ENCODE data around the gene COL23A1. TPM values are rescaled to one million over a fixed set of nuclear protein-coding genes. Genes with fewer than 3 reads are reported as not detected.

Gene COL23A1
- total and polyA plus RNA-seq, 2 of the 13 experiments (the other 11 are each of a cell fraction or from before 2014, with no cell fraction given), result not detected

DNA sequence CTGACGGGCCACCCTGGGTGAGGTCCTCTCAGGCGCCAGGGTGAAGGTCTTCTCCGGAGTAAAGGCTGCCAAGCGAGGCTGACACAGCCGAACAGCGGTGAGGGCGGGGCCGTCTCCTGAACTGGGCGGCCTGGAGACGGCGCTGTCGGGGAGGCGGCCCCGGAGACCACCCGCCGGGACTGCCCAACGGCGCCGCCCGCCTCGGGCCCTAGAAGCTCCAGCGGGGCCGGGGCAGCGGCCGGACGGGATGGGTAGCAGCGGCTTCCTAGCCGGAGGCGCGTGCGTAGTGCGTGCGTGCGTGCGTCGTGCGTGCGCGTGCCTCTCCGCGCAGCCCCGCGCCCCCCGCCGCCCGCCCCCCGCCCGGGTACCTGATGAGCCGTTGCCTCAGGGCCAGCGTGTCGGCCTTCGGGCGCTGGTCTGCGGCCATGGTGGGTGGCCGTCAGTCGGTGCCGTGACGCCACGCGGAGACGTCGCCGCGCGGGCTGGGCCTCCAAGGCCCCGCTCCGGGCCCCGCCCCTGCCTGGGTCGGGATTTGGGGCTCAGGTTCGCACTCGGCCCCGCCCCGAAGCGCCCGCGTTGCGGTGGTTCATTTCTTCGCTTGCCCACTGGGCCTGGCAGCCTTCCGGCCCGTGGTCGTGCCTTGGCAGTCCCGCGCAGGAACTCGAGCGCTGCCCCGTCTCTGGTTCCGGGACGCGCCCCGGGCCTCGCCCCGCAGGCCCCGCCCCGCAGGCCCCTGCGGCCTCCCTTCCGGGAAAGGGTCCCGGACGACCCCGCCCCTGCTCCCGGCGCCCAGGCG is 357.9 kb downstream of the COL23A1 start, which contains the start of gene PHYKPL (continued):
- TF ChIP-seq, protein P1, sequence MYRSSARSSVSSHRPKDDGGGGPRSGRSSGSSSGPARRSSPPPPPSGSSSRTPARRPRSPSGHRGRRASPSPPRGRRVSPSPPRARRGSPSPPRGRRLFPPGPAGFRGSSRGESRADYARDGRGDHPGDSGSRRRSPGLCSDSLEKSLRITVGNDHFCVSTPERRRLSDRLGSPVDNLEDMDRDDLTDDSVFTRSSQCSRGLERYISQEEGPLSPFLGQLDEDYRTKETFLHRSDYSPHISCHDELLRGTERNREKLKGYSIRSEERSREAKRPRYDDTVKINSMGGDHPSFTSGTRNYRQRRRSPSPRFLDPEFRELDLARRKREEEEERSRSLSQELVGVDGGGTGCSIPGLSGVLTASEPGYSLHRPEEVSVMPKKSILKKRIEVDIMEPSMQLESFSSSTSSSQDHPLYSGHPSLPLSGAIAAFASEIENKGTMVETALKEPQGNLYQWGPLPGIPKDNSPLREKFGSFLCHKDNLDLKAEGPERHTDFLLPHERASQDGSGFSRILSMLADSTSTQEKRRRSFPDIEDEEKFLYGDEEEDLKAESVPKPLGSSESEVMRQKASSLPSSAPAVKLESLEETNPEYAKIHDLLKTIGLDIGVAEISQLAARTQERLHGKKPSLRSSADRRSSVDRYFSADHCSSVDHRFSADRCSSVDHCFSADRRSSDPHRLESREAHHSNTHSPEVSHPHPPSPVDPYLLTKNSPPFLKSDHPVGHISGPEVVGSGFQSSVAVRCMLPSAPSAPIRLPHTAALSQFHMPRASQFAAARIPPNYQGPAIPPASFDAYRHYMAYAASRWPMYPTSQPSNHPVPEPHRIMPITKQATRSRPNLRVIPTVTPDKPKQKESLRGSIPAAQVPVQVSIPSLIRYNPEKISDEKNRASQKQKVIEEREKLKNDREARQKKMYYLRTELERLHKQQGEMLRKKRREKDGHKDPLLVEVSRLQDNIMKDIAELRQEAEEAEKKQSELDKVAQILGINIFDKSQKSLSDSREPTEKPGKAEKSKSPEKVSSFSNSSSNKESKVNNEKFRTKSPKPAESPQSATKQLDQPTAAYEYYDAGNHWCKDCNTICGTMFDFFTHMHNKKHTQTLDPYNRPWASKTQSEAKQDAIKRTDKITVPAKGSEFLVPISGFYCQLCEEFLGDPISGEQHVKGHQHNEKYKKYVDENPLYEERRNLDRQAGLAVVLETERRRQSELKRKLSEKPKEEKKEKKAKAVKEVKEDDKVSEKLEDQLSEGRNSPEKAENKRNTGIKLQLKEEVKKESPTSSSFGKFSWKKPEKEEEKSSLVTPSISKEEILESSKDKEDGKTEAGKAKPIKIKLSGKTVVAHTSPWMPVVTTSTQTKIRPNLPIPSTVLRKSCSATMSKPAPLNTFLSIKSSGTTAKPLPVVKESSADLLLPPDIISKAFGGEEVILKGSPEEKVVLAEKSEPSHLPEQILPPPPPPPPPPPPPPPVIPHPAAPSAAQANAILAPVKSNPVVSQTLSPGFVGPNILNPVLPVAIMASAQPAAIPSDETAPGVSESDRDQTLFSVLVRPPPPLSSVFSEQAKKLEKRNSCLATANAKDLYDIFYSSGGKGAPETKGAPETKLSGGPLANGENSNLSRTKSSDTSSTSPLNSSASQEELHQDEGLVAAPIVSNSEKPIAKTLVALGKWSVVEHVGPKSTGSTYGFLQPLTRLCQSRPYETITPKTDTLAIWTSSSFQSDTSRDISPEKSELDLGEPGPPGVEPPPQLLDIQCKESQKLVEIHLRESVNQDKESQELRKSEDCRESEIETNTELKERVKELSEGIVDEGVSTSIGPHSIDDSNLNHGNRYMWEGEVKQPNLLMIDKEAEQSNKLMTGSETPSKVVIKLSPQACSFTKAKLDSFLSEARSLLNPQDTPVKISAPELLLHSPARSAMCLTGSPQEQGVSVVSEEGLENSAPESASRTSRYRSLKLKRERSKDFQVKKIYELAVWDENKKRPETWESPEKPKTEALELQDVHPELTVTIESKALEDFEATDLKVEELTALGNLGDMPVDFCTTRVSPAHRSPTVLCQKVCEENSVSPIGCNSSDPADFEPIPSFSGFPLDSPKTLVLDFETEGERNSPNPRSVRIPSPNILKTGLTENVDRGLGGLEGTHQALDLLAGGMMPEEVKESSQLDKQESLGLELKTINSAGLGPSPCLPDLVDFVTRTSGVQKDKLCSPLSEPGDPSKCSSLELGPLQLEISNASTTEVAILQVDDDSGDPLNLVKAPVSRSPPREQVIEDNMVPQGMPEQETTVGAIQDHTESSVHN (CRISPR knock-in tag; IDR thresholded peaks at IDR 0.05), result peak; percentile 41; the same call in 1 of the 2 replicates
- TF ChIP-seq GABPB1 (CRISPR knock-in tag; IDR thresholded peaks at IDR 0.05) (peak; percentile 84), ZNF569 (CRISPR knock-in tag; IDR thresholded peaks at IDR 0.05; ENCODE audit: borderline replicate concordance) (no peak), TP53 (CRISPR knock-in tag; conservative IDR thresholded peaks at IDR 0.05) (no peak), MAZ (IDR thresholded peaks at IDR 0.05; ENCODE audit: borderline replicate concordance, low read depth, low read length) (no peak), MAZ (CRISPR knock-in tag; IDR thresholded peaks at IDR 0.05; ENCODE audit: low read depth) (peak; percentile 29), ZNF335 (CRISPR knock-in tag; IDR thresholded peaks at IDR 0.05) (0 out of 2 replicates have a peak, but pooled peaks have one; percentile 24), RBFOX2 (IDR thresholded peaks at IDR 0.05; ENCODE audit: low read depth, low read length) (peak; percentile 90), SOX13 (IDR thresholded peaks at IDR 0.05) (no peak), SOX13 (CRISPR knock-in tag; conservative IDR thresholded peaks at IDR 0.05 in 1 of 2, IDR thresholded peaks at IDR 0.05 in 1 of 2) (peak in 1 of 2 experiments; percentile 7; a peak in 1 of 4 replicates), DNMT3B (CRISPR knock-in tag; conservative IDR thresholded peaks at IDR 0.05) (peak; percentile 14; the same call in 1 of the 2 replicates), ZNF558 (CRISPR knock-in tag; IDR thresholded peaks at IDR 0.05; ENCODE audit: borderline replicate concordance) (peak; percentile 79; the same call in 1 of the 2 replicates), ERF (CRISPR knock-in tag; IDR thresholded peaks at IDR 0.05) (peak; percentile 40; the same call in 1 of the 2 replicates), REXO4 (CRISPR knock-in tag; IDR thresholded peaks at IDR 0.05; ENCODE audit: borderline replicate concordance) (0 out of 2 replicates have a peak, but pooled peaks have one; percentile 63), ZNF883 (CRISPR knock-in tag; IDR thresholded peaks at IDR 0.05; ENCODE audit: not compliant biosample characterization) (no peak)
- TF ChIP-seq, protein P2, sequence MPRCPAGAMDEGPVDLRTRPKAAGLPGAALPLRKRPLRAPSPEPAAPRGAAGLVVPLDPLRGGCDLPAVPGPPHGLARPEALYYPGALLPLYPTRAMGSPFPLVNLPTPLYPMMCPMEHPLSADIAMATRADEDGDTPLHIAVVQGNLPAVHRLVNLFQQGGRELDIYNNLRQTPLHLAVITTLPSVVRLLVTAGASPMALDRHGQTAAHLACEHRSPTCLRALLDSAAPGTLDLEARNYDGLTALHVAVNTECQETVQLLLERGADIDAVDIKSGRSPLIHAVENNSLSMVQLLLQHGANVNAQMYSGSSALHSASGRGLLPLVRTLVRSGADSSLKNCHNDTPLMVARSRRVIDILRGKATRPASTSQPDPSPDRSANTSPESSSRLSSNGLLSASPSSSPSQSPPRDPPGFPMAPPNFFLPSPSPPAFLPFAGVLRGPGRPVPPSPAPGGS (CRISPR knock-in tag; IDR thresholded peaks at IDR 0.05), result peak; percentile 33; the same call in 1 of the 2 replicates
- TF ChIP-seq, protein P3, sequence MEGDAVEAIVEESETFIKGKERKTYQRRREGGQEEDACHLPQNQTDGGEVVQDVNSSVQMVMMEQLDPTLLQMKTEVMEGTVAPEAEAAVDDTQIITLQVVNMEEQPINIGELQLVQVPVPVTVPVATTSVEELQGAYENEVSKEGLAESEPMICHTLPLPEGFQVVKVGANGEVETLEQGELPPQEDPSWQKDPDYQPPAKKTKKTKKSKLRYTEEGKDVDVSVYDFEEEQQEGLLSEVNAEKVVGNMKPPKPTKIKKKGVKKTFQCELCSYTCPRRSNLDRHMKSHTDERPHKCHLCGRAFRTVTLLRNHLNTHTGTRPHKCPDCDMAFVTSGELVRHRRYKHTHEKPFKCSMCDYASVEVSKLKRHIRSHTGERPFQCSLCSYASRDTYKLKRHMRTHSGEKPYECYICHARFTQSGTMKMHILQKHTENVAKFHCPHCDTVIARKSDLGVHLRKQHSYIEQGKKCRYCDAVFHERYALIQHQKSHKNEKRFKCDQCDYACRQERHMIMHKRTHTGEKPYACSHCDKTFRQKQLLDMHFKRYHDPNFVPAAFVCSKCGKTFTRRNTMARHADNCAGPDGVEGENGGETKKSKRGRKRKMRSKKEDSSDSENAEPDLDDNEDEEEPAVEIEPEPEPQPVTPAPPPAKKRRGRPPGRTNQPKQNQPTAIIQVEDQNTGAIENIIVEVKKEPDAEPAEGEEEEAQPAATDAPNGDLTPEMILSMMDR (CRISPR knock-in tag; IDR thresholded peaks at IDR 0.05), result peak; percentile 18; the same call in 1 of the 2 replicates
